ENCODE data around the gene ADAM22.

- no peak for TF ChIP-seq EZH2 (IDR thresholded peaks at IDR 0.05; ENCODE audit: low read depth, unreplicated experiment)
- TF ChIP-seq POLR2AphosphoS5 (IDR thresholded peaks at IDR 0.05; ENCODE audit: low read depth), result no peak
Measured at GRCh38 chr7:88002617-88003016, 68.6 kb downstream of the ADAM22 start.

Measured in GM23338 (cell line).